H1 (cell line): ENCODE measurements around the gene MINAR1. TPM values are rescaled to one million over a fixed set of nuclear protein-coding genes. Genes with fewer than 3 reads are reported as not detected.

Source experiments
- CTCF ChIA-PET: fragments of 300-600 bp; sonication (Branson Sonifier 250); formaldehyde crosslinking; loops from one replicate; lab custom pipeline; 2021; ENCODE audit not compliant: partially characterized antibody; lab: Charles Lee
- POLR2A ChIA-PET: fragments of 300-600 bp; sonication (Branson Sonifier 250); formaldehyde crosslinking; loops from one replicate; lab custom pipeline; 2021; ENCODE audit warnings: inconsistent platforms; ENCODE audit not compliant: partially characterized antibody; lab: Charles Lee
- DNase-seq, 2 experiments: peaks; one replicate each; pipeline versions ENCODE4 v3.0.0 to v3.0.0-alpha.2; 2010 to 2022; ENCODE audit warnings: low spot score in 2 of 2, low read depth in 1 of 2, mixed read lengths in 1 of 2
- FAIRE-seq: peaks from 2 replicates; lab custom pipeline; 2011; peaks lifted over from hg19 to GRCh38; lab: Jason Lieb, UNC
- H2AFZ ChIP-seq: 2 replicates; pipeline ENCODE4 v1.8.1; 2012; ENCODE audit warnings: low read length, inconsistent platforms
- H2AK5ac ChIP-seq: 2 replicates; pipeline ENCODE4 v1.6.1; 2013; ENCODE audit warnings: low read depth, low read length
- H2BK120ac ChIP-seq: replicated peaks from 2 replicates; pipeline ENCODE3; 2013; ENCODE audit warnings: low read depth, low read length, inconsistent platforms
- H2BK12ac ChIP-seq: 2 replicates; pipeline ENCODE4 v1.6.1; 2013; ENCODE audit warnings: low read depth, low read length
- H2BK15ac ChIP-seq: 2 replicates; pipeline ENCODE4 v1.6.1; 2013; ENCODE audit warnings: low read length
- H2BK20ac ChIP-seq: 2 replicates; pipeline ENCODE4 v1.6.1; 2013; ENCODE audit warnings: low read length
- H2BK5ac ChIP-seq: 2 replicates; pipeline ENCODE4 v1.6.1; 2013; ENCODE audit warnings: low read depth, low read length
- H3K14ac ChIP-seq: 2 replicates; pipeline ENCODE4 v1.6.1; 2013; ENCODE audit warnings: inconsistent platforms; ENCODE audit not compliant: insufficient read length
- H3K18ac ChIP-seq: 2 replicates; pipeline ENCODE4 v1.6.1; 2013; ENCODE audit warnings: low read length; ENCODE audit errors: extremely low read depth
- H3K23ac ChIP-seq: 2 replicates; pipeline ENCODE4 v1.6.1; 2013; ENCODE audit warnings: inconsistent platforms; ENCODE audit not compliant: insufficient read length
- H3K23me2 ChIP-seq: 2 replicates; pipeline ENCODE4 v1.6.1; 2013; ENCODE audit warnings: low read depth, low read length
- H3K27ac ChIP-seq: 2 replicates; pipeline ENCODE4 v1.6.1; 2011; ENCODE audit warnings: low read depth, low read length, inconsistent platforms
- H3K27me3 ChIP-seq, 4 experiments: replicated peaks in 1 of 4; 1 replicate in 1 of 4; 2 replicates in 3 of 4; pipeline versions ENCODE4 v1.6.1 to v1.8.1; 2011 to 2013; ENCODE audit warnings: low read length in 3 of 4, mild to moderate bottlenecking in 3 of 4, inconsistent platforms in 2 of 4, mixed read lengths in 2 of 4, moderate library complexity in 1 of 4; ENCODE audit not compliant: control insufficient read depth in 3 of 4, insufficient read depth in 3 of 4; ENCODE audit errors: extremely low read depth in 1 of 4
- H3K36me3 ChIP-seq, 4 experiments: 2 replicates each; pipeline versions ENCODE4 v1.6.1 to v1.8.1; 2011 to 2013; ENCODE audit warnings: mild to moderate bottlenecking in 4 of 4, low read length in 3 of 4, moderate library complexity in 2 of 4, control low read depth in 1 of 4, inconsistent platforms in 1 of 4; ENCODE audit not compliant: insufficient read depth in 4 of 4, control insufficient read depth in 2 of 4
- H3K4ac ChIP-seq: replicated peaks from 2 replicates; pipeline ENCODE3; 2013; ENCODE audit warnings: low read length, low read depth, mixed read lengths, inconsistent platforms; ENCODE audit not compliant: insufficient read length
- H3K4me1 ChIP-seq, 4 experiments: replicated peaks in 1 of 4; 1 replicate in 1 of 4; 2 replicates in 3 of 4; pipeline versions ENCODE4 v1.6.1 to v1.8.1; 2011 to 2013; ENCODE audit warnings: low read length in 3 of 4, inconsistent platforms in 2 of 4, mixed read lengths in 1 of 4; ENCODE audit not compliant: insufficient read depth in 4 of 4, control insufficient read depth in 3 of 4
- H3K4me2 ChIP-seq, 2 experiments: 2 replicates each; pipeline versions ENCODE4 v1.6.1 to v1.8.1; 2011 to 2013; ENCODE audit warnings: low read depth in 2 of 2, low read length in 2 of 2, control low read depth in 1 of 2, inconsistent platforms in 1 of 2, mild to moderate bottlenecking in 1 of 2; ENCODE audit not compliant: insufficient read depth in 1 of 2
- H3K4me3 ChIP-seq, 4 experiments: fragments of 200-600, 300-600 bp in 1 of 4; sonication (generic), shearing (Covaris generic), sonication (Bioruptor Twin) in 1 of 4; 2 replicates each; pipeline versions ENCODE4 v1.5.1 to v1.8.1; 2011 to 2016; ENCODE audit warnings: low read length in 4 of 4, low read depth in 3 of 4, control low read depth in 2 of 4, inconsistent platforms in 2 of 4, mild to moderate bottlenecking in 2 of 4, mixed read lengths in 1 of 4, moderate library complexity in 1 of 4; ENCODE audit not compliant: insufficient read depth in 2 of 4; ENCODE audit errors: extremely low read depth in 1 of 4
- H3K56ac ChIP-seq: replicated peaks from 2 replicates; pipeline ENCODE3; 2013; ENCODE audit warnings: low read depth, mild to moderate bottlenecking, mixed read lengths, low read length, inconsistent platforms; ENCODE audit not compliant: insufficient read length
- H3K79me1 ChIP-seq: 2 replicates; pipeline ENCODE4 v1.6.1; 2013; ENCODE audit warnings: low read depth, low read length, control low read depth
- H3K79me2 ChIP-seq, 2 experiments: 2 replicates each; pipeline versions ENCODE4 v1.6.1 to v1.8.1; 2012 to 2013; ENCODE audit warnings: low read length in 2 of 2, mild to moderate bottlenecking in 2 of 2, inconsistent platforms in 1 of 2; ENCODE audit not compliant: insufficient read depth in 2 of 2, control insufficient read depth in 1 of 2
- H3K9ac ChIP-seq, 4 experiments: replicated peaks in 1 of 4; 1 replicate in 1 of 4; 2 replicates in 3 of 4; pipeline versions ENCODE4 v1.6.1 to v1.8.1; 2011 to 2013; ENCODE audit warnings: low read depth in 3 of 4, low read length in 3 of 4, control low read depth in 2 of 4, mild to moderate bottlenecking in 2 of 4, moderate library complexity in 2 of 4, inconsistent platforms in 1 of 4; ENCODE audit errors: extremely low read depth in 1 of 4
- H3K9me3 ChIP-seq, 2 experiments: 2 replicates each; pipeline versions ENCODE4 v1.6.1 to v1.8.1; 2012 to 2013; ENCODE audit warnings: mild to moderate bottlenecking in 2 of 2, moderate library complexity in 2 of 2, control low read depth in 1 of 2, inconsistent platforms in 1 of 2, low read depth in 1 of 2, low read length in 1 of 2, mixed read lengths in 1 of 2; ENCODE audit not compliant: insufficient read depth in 2 of 2
- H4K20me1 ChIP-seq, 2 experiments: replicated peaks in 1 of 2; 2 replicates each; pipeline versions ENCODE3 to v1.8.1; 2011 to 2013; ENCODE audit warnings: inconsistent platforms in 2 of 2, low read length in 2 of 2, mild to moderate bottlenecking in 1 of 2; ENCODE audit not compliant: insufficient read depth in 2 of 2, control insufficient read depth in 1 of 2
- H4K5ac ChIP-seq: 2 replicates; pipeline ENCODE4 v1.6.1; 2013; ENCODE audit warnings: low read length, low read depth, mixed read lengths, inconsistent platforms; ENCODE audit not compliant: insufficient read length
- H4K8ac ChIP-seq: 2 replicates; pipeline ENCODE4 v1.8.0; 2013; ENCODE audit warnings: mild to moderate bottlenecking, moderate library complexity, low read length, inconsistent platforms; ENCODE audit not compliant: insufficient read depth; ENCODE audit errors: extremely low read depth
- H4K91ac ChIP-seq: replicated peaks from 2 replicates; pipeline ENCODE3; 2013; ENCODE audit warnings: low read length, mixed read lengths, inconsistent platforms; ENCODE audit not compliant: insufficient read length
- CTCF ChIP-seq, 3 experiments: IDR thresholded peaks; 1 replicate in 2 of 3; 2 replicates in 1 of 3; pipeline versions ENCODE4 v1.5.1 to v1.6.1; 2011; ENCODE audit warnings: low read length in 3 of 3, mild to moderate bottlenecking in 3 of 3, inconsistent platforms in 2 of 3, low read depth in 1 of 3, moderate library complexity in 1 of 3; ENCODE audit not compliant: insufficient read depth in 1 of 3; ENCODE audit errors: control extremely low read depth in 1 of 3
- E2F6 ChIP-seq: IDR thresholded peaks from 2 replicates; pipeline ENCODE4 v1.6.1; 2012; ENCODE audit warnings: inconsistent platforms
- YY1 ChIP-seq: IDR thresholded peaks from 2 replicates; pipeline ENCODE4 v1.6.1; 2011; ENCODE audit warnings: low read depth, mild to moderate bottlenecking, low read length
- WGBS, 2 experiments: shearing (Covaris generic) in 1 of 2; methylation state at CpG; one replicate each; pipeline versions ENCODE4 v1.1.6 to v1.1.7; 2013 to 2015; ENCODE audit warnings: low lambda C conversion rate in 2 of 2, mixed read lengths in 2 of 2, inconsistent platforms in 1 of 2, low coverage in 1 of 2, missing lambda C conversion rate in 1 of 2; ENCODE audit not compliant: insufficient replicate concordance in 2 of 2, insufficient coverage in 1 of 2, insufficient read length in 1 of 2; ENCODE audit errors: extremely low coverage in 1 of 2, missing lambda C conversion rate in 1 of 2; 5-methylcytosine and 5-hydroxymethylcytosine counted together
- polyA plus RNA-seq, 7 experiments: library from polyadenylated mRNA; depleted of rRNA in 3 of 7; stranded (reverse) in 5 of 7; unstranded in 2 of 7; fragments of >200 nt in 5 of 7; fragments of 200-250 nt in 2 of 7; gene quantifications; 1 replicate in 5 of 7; 2 replicates in 1 of 7; 4 replicates in 1 of 7; pipeline versions ENCODE4 v1.2.1 to v1.2.3, GENCODE V29; 2011 to 2013; ENCODE audit warnings: missing spikeins in 2 of 7, mixed read lengths in 2 of 7
- total RNA-seq: library from RNA; stranded (reverse); fragmentation: NEBNext Ultra II Directional; extraction: Animal tissue kit (Norgen Biotek cat#: 25700); gene quantifications from 2 replicates; pipeline ENCODE4 v1.2.1, GENCODE V29; 2021

The MINAR1 gene
- total and polyA plus RNA-seq, 2 of the 8 experiments (the other 6 are each of a cell fraction or from before 2014, with no cell fraction given): 0.17 to 0.67 TPM

GRCh38 chr15:79463043-79463780 is 31.1 kb downstream of the MINAR1 start:
- Histone ChIP-seq H4K91ac (no peak overlapping the region), H4K5ac (no peak overlapping the region), H4K20me1 (no peaks in the 10 kb centered on the region), H2BK12ac (no peak overlapping the region), H3K4me2 (no peak overlapping the region), H3K4me1 (no peaks in the 10 kb centered on the region), H3K79me2 (no peaks in the 10 kb centered on the region), H3K79me1 (no peaks in the 10 kb centered on the region), H3K9me3 (no peaks in the 10 kb centered on the region), H2BK120ac (no peak overlapping the region), H3K23me2 (no peaks in the 10 kb centered on the region), H3K4ac (no peak overlapping the region), H3K4me3 (no peak overlapping the region), H3K27ac (no peak overlapping the region), H2BK20ac (no peak overlapping the region), H3K18ac (no peak overlapping the region), H3K36me3 (no peaks in the 10 kb centered on the region), H3K23ac (no peak overlapping the region), H3K56ac (no peak overlapping the region), H4K8ac (no peak overlapping the region), H2BK5ac (no peak overlapping the region), H2AFZ (no peak overlapping the region), H3K14ac (no peak overlapping the region), H3K27me3 (no peaks in the 10 kb centered on the region), H2AK5ac (no peak overlapping the region), H2BK15ac (no peak overlapping the region), H3K9ac (no peak overlapping the region)
- DNase-seq (no peak), FAIRE-seq (no peak)
- CTCF ChIA-PET: interaction anchor here (1.0 to 2.5 kb wide), 6 partner anchors 11 to 133 kb away, joined by 3 to 12 read pairs (median 6); no protein-coding TSS in a partner anchor
- WGBS, 2 experiments: 88% methylated on average over 18 of the region's 18 CpGs; no CpG with 5 or more reads in 1 of the 2 experiments
- POLR2A ChIA-PET: no interaction called here
- TF ChIP-seq YY1 (peak; percentile 62; the same call in 1 of the 2 replicates), E2F6 (no peak), CTCF (IDR thresholded peaks at IDR 0.05; ENCODE audit: control extremely low read depth in 1 of 3, insufficient read depth in 1 of 3, low read depth in 1 of 3, low read length in 3 of 3) (peak in 1 of 3 experiments; percentile 14; a peak in 1 of 4 replicates)
